ENCODE results near the gene LMNA. TPM values are rescaled to one million over a fixed set of nuclear protein-coding genes. Genes with fewer than 3 reads are reported as not detected.
"Not testable (repeated sequence)": the region's sequence is repeated elsewhere in the genome, so short reads cannot be mapped to it uniquely, and the experiment has no call there.

The LMNA gene
- total RNA-seq, 1 donor from 2014 or later, result 444 TPM

DNA sequence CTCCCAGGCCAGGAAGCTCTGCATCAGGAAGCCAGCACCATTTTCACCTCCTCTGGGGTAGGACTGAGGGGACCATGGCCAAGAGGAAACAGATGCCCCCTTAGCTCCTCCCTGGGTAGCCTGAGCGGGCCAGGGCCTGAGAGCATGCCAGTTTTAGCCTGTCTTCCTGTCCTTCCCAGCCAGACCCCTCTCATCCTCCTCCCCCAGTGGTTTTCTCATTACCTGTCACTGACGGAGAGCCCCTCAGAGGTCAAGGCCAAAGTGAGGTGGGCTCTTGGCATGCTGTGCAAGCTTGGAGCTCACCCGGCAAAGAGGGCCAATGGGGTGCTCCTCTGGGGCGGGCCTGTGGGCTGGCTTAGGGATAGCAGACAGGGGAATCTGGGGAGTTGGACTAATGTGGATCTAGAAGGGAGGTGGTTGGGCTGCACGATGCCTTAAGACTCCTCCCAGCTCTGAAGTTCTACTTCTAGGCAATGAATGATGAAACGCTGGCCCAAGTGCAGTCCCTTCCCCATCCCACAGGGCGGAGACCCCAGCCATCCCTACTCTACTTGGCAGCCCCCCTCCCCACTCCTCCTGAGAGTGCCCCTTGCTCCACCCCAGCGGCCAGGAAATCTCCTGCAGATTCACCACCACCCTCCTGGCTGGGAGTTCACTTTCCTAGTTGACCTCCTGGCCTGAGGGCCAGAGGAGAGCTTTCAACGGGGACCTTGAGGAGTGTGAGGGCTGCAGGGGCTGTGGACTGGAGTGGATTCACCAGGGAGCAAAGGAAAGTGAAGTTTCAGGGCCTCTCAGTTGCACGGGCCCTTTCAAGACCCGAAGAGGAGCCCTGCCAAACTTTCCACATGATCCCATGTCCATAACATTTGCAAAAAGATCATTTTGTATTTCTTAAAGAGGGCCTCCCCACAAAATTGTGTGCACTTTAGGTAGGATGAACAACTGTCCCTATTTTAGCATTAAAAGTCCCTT lies 9.4 kb upstream of the LMNA start:
- DNase-seq (ENCODE audit: low spot score), result no peak

DNA sequence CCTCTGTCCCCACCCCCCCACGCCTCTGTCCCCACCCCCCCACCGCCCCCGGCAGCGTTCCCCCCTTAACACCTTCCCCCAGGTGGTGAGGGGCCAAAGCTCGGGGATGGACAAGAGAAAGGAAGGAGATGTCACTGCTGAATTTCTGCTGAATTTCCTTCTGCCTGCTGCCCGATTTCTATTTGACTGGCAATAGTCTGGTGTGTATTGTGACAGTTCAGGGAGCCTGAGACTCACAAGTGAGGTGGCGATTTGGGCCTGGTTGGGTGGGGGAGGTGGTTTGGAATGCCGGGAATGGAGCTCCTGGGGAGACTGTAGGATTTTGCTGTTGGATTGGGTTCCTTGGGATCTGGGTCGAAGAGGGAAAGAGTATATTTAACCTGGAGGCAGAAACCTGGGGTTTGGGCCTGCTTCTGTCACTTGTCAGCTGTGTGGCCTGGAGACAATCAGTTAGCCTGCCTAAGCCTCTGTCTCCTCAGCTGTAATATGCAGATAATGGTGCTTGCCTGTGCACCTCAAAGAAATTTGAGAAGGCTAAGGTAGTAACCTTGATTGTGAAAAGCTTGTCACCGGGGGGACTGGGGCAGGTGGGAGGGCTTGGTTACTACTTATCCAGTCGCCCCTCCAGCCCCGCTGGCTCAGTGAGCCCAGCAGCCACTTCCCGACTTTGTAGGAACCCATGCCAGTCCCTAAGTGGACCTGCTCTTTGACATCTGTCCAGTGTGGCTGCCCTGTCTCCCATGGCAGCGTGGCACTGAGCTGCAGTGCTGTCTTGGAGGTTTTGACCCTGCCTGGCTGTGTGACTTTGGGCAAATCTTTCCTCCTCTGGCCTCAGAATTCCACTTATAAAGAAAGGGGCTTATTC lies 7.7 kb upstream of the LMNA start:
- no peak for DNase-seq (ENCODE audit: low spot score)

DNA sequence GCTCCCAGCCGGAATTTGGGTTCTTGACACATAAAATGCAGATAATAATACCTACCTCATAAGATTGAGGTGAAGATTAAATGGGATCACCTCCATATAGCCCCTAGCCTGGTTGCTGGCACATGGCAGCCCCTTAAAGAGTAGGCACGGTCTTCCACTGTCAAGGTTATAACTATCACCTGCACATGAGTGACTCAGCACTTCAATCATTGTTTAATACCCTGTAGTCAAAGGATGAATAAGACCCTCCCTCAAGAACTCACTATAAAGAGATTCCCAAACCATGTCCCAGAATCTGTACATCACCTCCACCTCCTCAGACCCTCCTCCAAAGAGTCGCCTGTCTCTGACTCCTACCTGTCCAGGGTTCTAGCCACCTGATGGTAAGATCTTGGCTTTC lies 6.5 kb upstream of the LMNA start:
- DNase-seq (ENCODE audit: low spot score), result no peak

DNA sequence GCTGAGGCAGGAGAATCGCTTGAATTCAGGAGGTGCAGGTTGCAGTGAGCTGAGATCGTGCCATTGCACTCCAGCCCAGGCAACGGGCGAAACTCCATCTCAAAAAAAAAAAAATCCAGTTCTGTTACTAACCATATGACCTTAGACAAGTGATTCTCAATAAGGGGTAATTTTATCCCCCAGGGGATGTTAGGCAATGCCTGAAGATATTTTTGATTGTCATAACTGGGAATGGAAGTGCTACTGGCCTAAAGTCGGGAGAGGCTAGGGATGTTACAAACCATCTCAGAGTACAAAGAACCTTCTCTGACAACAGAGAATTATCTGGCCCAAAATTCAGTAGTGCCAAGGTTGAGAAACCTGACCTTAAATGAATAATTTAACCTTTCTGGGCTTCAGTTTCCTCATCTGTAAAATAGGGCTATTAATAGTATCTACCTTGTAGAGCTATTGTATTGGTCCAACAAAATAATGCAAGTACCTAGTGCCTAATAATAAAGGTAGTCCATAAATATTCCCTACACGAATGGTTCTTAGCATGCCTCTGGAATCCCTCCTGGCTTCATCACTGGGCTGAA lies 5.8 kb upstream of the LMNA start:
- no peak for DNase-seq (ENCODE audit: low spot score)

DNA sequence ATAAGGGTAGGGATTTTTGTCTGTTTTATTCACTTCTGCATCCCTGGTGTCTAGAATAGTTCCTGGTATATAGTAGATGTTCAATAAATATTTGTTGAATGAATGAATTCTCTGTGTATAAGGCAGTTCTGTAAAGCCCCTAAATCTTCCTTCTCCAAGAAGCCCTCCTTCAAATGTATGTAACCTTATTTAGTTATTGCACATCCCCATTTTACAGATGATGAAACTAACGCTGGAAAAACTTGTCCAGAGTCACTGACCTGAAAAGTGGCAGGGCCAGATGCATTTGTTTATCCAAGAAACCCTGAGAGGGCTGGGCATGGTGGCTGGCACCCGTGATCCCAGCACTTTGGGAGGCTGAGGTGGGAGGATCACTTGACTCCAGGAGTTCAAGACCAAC lies 4.3 kb upstream of the LMNA start:
- no peak for DNase-seq (ENCODE audit: low spot score)

DNA sequence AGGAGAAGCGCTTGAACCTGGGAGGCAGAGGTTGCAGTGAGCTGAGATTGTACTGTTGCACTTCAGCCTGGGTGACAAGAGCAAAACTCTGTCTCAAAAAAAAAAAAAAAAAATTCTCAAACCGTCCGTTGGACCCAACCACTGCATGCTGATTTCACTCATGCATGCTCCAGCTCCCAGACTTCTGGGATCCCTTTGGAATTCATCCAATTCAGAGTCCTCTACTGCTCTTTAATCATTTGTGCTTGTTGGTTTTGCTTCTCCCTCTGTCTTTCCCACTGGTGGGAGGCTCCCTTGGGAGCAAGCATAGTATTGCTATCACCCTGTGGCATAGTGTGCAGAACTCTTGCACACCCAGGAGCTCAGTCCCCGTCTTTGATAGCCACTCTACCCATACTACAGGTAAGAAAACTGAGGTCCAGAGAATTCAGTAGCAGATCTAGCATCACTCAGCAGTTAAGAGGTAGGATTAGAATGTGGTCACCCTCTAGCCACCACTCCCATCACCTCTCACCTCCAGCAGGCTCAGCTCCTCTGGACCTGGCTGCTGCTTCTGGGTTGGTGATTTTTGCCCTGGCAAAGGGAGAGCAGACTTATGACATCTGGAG lies 3.1 kb upstream of the LMNA start:
- DNase-seq (ENCODE audit: low spot score), result no peak

DNA sequence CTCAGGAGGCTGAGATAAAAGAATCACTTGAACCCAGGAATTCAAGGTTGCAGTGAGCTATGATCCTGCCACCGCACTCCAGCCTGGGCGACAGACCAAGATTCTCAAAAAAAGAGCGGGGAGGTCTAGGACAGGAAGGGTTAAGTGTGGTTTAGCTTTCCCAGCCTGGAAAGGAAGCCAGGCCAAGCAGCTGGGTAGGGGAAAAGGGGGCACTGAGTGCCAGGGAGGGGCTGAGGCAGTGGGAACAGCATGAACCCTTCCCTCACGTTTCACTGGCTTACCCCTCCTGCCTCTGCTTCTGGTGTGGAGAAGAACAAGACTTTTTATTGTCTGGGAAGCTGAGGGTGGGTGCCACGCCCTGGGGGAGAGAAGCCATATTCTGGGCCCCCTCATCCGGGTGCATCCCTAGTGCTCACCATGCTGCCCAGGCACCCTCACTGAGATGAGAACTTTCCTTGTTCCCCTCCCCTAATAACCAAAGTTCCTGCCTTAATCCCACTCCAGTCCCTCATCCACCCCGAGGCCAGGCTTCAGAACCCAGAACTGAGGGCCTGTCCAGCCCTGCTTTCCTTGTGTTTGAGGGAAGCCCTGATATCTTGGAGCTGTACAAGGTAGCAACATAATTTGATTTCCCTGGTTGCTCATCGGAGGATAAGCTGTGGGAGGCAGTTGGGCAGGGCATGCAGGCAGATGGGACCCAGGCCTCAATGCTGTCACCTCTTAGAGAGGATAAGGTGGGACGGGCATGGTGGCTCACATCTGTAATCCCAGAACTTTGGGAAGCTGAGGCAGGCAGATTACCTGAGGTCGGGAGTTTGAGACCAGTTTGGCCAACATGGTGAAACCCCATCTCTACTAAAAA lies 2.0 kb upstream of the LMNA start:
- no peak for DNase-seq (ENCODE audit: low spot score)

DNA sequence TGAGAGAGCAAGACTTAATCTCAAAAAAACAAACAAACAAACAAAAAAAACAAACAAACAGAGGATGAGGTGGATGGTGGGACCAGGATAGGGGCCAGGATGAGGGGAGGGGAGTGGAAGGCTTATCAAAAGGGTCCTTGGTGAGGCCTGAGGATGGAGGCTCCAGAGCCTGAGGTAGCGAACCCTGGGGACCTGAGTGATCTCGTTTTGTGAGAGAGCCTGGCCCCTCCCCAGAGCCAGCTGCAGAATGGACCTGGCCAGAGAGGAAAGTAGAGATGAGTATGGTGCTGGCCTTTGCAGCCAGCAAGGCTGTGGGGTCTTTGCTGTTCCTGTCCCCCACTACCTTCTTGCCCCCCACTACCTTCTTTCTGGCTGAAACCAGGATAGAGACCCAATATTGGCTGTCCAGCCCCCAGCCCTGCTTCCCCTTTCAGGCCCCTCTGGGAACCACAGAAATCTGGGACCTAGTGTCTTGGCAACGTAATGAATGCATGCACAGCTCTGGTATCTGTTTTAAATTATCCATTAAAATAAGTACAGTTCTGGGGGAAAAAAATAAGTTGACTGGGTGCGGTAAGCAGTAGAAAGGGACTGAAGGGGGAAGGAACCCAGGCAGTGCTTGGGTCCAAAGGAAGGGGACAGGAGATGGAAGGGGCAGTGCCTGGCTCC lies 1.1 kb upstream of the LMNA start:
- DNase-seq (ENCODE audit: low spot score), result no peak

DNA sequence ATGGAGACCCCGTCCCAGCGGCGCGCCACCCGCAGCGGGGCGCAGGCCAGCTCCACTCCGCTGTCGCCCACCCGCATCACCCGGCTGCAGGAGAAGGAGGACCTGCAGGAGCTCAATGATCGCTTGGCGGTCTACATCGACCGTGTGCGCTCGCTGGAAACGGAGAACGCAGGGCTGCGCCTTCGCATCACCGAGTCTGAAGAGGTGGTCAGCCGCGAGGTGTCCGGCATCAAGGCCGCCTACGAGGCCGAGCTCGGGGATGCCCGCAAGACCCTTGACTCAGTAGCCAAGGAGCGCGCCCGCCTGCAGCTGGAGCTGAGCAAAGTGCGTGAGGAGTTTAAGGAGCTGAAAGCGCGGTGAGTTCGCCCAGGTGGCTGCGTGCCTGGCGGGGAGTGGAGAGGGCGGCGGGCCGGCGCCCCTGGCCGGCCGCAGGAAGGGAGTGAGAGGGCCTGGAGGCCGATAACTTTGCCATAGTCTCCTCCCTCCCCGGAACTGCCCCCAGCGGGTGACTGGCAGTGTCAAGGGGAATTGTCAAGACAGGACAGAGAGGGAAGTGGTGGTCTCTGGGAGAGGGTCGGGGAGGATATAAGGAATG lies 505 bp downstream of the LMNA start:
- no peak for DNase-seq (ENCODE audit: low spot score)

DNA sequence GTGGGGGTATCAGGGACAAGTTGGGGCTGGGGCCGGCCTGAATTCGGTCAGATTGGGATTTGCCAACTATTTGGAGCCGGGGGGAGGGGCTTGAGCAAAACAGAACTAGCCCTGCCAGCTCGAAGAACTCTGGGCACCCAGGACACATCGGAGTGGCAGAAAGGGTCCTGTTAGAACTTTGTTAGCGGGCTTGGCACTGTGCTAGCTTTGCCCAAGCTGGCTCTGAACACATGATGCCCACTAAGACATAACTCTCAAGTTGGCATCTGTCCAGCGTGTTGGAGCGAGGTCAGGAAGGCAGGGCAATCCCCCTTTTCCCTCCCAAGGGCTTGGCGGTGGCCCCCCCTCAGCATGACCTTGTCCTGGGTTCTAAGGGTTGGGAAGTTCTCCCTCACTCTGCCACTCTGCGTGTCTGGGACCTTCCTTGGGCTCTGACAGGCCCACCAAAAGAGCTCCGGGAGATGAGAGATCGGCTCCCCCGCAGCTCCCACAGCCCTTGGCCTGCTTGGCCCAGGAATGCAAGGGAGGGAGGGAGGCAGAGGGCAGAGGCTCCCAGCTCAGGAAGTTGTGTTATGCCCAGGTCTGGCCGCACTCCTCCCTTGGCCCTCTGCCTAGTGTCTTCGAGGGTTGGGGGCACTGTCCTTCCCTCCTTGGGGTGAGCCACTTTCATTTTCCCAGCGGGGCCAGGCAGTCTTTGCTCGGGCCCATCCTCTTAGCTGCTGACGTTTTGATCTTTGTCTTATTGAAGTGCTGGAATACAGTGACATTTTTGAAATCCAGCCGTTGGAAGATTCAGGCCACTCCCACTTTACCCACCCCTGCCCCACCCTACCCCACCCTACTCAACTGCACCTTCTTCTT lies 1.2 kb downstream of the LMNA start:
- DNase-seq (ENCODE audit: low spot score), result peak; percentile 71

DNA sequence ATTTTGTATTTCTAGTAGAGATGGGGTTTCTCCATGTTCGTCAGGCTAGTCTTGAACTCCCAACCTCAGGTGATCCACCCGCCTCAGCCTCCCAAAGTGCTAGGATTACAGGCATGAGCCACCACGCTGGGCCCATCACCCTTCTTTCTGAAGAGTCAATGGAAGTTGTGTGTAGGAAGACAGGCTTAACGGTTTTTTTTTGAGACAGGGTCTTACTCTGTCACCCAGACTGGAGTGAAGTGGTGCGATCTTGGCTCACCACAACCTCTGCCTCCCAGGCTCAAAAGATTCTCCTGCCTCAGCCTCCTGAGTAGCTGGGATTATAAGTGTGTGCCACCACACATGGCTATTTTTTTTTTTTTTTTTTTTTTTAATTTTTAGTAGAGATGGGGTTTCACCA lies 2.2 kb downstream of the LMNA start:
- not testable (repeated sequence) for DNase-seq (ENCODE audit: low spot score)

DNA sequence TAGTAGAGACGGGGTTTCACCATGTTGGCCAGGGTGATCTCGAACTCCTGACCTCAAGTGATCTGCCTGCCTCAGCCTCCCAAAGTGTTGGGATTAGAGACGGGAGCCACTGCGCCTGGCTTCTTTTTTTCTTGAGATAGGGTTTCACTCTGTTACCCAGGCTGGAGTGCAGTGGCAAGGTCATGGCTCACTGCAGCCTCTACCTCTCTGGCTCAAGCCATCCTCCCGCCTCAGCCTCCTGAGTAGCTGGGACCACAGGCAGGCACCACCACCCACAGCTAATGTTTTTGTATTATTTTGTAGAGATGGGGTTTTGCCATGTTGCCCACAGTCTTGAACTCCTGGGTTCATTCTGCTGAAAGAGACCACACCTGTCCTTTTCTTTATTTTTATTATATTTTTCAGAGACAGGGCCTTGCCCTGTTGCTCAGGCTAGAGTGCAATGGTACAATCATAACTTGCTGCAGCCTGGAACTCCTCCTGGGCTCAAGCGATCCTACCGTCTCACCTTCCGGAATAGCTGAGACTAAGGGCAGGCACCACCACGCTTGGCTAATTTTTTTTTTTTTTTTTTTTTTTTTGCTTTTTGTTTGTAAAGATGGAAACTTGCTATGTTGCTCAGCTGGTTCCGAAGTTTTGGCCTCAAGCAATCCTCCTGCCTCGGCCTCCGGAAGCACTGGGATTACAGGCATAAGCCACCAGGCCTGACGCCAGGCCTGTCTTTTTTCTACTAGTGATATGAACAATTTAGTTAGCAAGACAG lies 3.1 kb downstream of the LMNA start:
- no peak for DNase-seq (ENCODE audit: low spot score)

DNA sequence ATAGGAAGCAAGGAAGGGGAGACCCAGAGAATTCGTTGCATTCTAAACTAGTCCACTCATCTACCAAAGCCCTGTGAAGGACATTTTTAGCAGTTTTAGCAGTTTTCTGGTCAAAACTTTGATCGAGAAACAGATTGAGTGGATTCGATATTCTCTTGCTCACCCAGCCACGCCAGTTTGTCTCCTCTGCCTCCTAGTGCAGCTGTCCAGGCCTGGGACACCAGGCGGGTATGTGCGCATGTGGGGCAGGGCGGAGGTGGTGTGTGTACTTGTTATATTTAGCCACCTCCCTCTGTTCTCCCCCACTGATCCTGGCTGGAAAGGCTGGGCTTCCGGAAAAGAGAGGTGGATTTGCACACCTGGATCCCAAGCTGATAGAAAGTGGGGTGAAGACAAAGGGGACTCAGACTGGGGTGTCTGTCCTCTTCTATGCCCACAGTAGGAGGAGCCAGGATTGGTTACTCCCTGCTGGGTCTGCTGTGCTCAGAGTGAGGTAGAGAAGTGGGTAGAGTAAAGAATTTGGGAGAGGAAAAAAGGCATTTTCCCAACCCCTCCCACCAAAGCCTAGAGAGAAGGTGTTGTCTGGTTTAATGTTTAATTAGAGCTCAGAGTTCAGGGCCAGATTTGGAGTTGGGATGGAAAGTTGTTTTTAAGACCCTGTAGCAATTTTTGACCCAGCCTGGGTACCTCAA lies 3.8 kb downstream of the LMNA start:
- DNase-seq (ENCODE audit: low spot score), result no peak

DNA sequence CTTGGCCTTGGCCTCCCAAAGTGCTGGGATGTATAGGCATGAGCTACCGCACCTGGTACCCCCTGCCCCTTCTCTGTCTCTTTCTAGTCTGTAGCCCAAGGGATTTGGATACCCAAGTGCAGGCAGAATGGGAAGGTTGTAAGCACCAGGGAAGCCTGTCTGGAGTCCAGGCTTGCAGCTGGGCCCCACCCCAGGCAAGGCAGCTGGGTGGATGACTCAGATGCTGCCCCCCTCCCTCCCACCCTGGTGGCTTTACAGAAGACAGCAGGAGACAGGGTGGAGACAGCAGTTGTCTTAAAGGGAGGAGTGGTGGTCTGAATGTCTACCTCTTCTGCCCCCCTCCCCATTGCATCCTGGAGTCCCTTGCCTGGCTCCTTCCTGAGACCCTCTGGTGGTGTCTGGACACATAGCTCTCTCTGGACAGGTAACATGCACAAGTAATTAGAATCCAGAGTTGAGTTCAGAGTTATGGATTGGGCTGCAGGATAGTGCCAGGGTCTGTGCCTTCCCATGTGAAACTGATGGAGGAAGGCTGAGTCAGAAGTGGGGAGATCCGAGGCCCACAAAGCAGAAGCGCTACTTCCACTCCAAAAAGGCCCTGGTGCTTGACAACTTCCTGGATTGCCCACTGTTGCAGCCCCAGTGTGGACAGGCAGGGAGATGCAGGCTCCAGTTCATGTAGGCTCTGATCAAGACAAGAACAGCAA lies 5.1 kb downstream of the LMNA start:
- DNase-seq (ENCODE audit: low spot score), result no peak

DNA sequence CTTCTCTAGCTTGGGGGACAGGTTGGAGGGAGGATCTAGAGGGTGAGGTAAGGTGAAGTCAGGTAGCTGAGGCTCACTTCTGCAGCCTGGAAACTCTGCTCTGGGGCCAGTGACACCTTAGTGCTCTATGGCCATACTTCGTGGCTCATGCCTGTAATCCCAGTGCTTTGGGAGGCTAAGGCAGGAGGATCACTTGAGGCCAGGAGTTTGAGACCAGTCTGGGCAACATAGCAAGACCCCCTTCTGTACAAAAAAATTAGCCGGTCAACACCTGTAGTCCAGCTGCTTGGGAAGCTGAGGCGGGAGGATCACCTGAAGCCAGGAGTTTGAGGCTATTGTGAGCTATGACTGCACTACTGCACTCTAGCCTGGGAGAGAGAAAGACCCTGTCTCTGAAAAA lies 5.8 kb downstream of the LMNA start:
- no peak for DNase-seq (ENCODE audit: low spot score)

DNA sequence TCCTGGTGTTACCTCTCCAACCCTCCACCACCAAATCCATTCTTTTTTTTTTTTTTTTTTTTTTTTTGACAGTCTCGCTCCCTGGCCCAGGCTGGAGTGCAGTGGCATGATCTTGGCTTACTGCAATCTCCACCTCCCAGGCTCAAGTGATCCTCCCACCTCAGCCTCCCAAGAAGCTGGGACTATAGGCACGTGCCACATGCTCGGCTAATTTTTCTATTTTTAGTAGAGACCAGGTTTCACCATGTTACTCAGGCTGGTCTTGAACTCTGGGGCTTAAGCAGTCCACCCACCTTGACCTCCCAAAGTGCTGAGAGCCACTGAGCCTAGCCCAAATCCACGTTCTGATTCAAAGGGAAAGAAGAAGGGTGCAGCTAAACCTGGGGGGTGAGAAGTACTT lies 6.5 kb downstream of the LMNA start:
- not testable (repeated sequence) for DNase-seq (ENCODE audit: low spot score)

DNA sequence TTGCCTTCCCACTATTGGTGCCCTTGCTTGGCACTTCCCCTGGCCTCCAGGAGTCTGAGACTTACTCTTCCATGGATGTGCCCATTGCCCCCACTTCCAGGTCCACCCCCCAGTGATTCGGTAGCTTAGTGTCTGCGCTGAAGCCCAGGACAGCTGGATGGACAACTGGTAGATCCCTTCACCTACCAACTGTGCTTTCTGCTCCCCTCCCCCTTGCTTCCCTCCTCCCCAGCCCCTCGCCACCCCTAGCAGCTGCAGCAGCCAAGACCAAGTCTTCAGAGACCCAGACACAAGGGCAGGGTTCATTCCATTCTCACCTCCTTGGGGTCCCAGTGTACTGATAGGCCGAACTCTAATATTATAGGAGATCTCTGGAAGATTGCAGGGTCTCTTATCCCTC lies 6.9 kb downstream of the LMNA start:
- DNase-seq (ENCODE audit: low spot score), result no peak

Data from ureter (tissue), 1 donor.